DND-41 (cell line): ENCODE results near the gene TYW1.
"Not testable (repeated sequence)": the region's sequence is repeated elsewhere in the genome, so short reads cannot be mapped to it uniquely, and the experiment has no call there.

Source experiments
- EZH2 ChIP-seq: IDR thresholded peaks from 3 replicates; pipeline ENCODE4 v1.6.1; 2012; ENCODE audit warnings: borderline replicate concordance, low read depth, mild to moderate bottlenecking, moderate library complexity, low read length, inconsistent platforms; ENCODE audit not compliant: severe bottlenecking
- TF ChIP-seq, protein P1 (sequence below): IDR thresholded peaks from 2 replicates; pipeline ENCODE4 v1.5.1; 2012; ENCODE audit warnings: borderline replicate concordance, low read length, moderate library complexity, mild to moderate bottlenecking; ENCODE audit not compliant: poor library complexity, severe bottlenecking; ENCODE audit errors: extremely low read depth

DNA sequence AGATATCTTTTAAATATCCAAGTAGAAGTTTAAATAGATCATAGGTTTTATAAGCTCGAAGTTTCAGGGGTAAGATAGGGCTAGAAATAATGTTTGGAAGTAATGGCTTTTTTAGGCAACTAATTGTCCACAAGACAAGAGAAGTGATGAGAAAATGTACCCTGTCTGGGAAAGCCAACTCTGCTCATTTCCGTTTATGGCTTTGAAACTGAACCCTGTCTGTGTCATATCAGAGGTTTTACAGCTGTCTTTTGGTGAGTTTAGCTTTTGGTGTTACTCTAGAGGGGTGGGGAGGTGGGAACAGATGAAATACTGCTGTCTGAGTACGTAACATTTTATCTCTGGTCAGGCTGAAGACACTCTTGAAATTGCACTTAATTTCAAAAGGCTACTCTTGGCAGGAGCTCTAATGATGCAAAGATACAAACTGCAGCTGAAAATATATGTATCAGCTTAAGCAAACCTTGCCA, 189.1 kb downstream of the TYW1 start:
- TF ChIP-seq, protein P1, sequence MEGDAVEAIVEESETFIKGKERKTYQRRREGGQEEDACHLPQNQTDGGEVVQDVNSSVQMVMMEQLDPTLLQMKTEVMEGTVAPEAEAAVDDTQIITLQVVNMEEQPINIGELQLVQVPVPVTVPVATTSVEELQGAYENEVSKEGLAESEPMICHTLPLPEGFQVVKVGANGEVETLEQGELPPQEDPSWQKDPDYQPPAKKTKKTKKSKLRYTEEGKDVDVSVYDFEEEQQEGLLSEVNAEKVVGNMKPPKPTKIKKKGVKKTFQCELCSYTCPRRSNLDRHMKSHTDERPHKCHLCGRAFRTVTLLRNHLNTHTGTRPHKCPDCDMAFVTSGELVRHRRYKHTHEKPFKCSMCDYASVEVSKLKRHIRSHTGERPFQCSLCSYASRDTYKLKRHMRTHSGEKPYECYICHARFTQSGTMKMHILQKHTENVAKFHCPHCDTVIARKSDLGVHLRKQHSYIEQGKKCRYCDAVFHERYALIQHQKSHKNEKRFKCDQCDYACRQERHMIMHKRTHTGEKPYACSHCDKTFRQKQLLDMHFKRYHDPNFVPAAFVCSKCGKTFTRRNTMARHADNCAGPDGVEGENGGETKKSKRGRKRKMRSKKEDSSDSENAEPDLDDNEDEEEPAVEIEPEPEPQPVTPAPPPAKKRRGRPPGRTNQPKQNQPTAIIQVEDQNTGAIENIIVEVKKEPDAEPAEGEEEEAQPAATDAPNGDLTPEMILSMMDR = not testable (repeated sequence)
- TF ChIP-seq EZH2 = not testable (repeated sequence)
